Thyroid gland (tissue), 4 donors: Measurements from ENCODE around the gene RTKN. TPM values are rescaled to one million over a fixed set of nuclear protein-coding genes. Genes with fewer than 3 reads are reported as not detected.
"Not testable (repeated sequence)": the region's sequence is repeated elsewhere in the genome, so short reads cannot be mapped to it uniquely, and the experiment has no call there.

Source experiments
- DNase-seq, 2 donors: peaks; one replicate each; pipeline ENCODE4 v3.0.0-alpha.2; 2019
- H3K27ac ChIP-seq, 3 donors: fragments of 200-600 bp; sonication (generic); 1 replicate in 2 of 3; 2 replicates in 1 of 3; pipeline ENCODE4 v1.5.1; 2016 to 2019; ENCODE audit warnings: mild to moderate bottlenecking in 1 of 3, moderate library complexity in 1 of 3
- H3K27me3 ChIP-seq: fragments of 200-600 bp; sonication (generic); one replicate; pipeline ENCODE4 v1.5.1; 2019
- H3K36me3 ChIP-seq, 2 donors: fragments of 200-600 bp; sonication (generic); one replicate each; pipeline ENCODE4 v1.5.1; 2016 to 2019
- H3K4me1 ChIP-seq, 2 donors: fragments of 200-600 bp; sonication (generic); one replicate each; pipeline ENCODE4 v1.5.1; 2017 to 2019
- H3K4me3 ChIP-seq, 3 donors: fragments of 200-600 bp; sonication (generic); replicated peaks in 1 of 3; 1 replicate in 2 of 3; 2 replicates in 1 of 3; pipeline ENCODE4 v1.5.1; 2016; ENCODE audit warnings: mild to moderate bottlenecking in 1 of 3
- H3K9me3 ChIP-seq: fragments of 200-600 bp; sonication (generic); one replicate; pipeline ENCODE4 v1.5.1; 2017
- POLR2A ChIP-seq, 2 donors: fragments of 450-650 bp; IDR thresholded peaks; one replicate each; pipeline ENCODE4 v1.6.1; 2017; ENCODE audit warnings: antibody characterized with exemption in 2 of 2, mild to moderate bottlenecking in 2 of 2, moderate library complexity in 1 of 2
- WGBS, 2 donors: methylation state at CpG; one replicate each; pipeline ENCODE4 v1.1.5; 2017; 5-methylcytosine and 5-hydroxymethylcytosine counted together
- intact Hi-C: fragments of 100-400 bp; cut with DNase I; formaldehyde crosslinking; loops from one replicate; pipeline ENCODE4 v1.15.1; 2023
- total RNA-seq, 4 donors: library from RNA; depleted of rRNA; stranded (reverse); fragments of >200 nt; gene quantifications; one replicate each; pipeline ENCODE4 v1.2.3, GENCODE V29; 2016
- TF ChIP-seq, protein P1 (sequence below), 6 experiments: fragments of 200-600 bp in 3 of 6; fragments of 450-650 bp in 3 of 6; sonication (generic) in 3 of 6; IDR thresholded peaks; one replicate each; pipeline ENCODE4 v1.5.1; 2016 to 2019; ENCODE audit warnings: antibody characterized with exemption in 6 of 6, mild to moderate bottlenecking in 2 of 6, inconsistent platforms in 1 of 6, moderate library complexity in 1 of 6

RTKN gene
- total RNA-seq, 4 donors from 2014 or later, result 24.5 to 41.9 (median 35.6) TPM

DNA sequence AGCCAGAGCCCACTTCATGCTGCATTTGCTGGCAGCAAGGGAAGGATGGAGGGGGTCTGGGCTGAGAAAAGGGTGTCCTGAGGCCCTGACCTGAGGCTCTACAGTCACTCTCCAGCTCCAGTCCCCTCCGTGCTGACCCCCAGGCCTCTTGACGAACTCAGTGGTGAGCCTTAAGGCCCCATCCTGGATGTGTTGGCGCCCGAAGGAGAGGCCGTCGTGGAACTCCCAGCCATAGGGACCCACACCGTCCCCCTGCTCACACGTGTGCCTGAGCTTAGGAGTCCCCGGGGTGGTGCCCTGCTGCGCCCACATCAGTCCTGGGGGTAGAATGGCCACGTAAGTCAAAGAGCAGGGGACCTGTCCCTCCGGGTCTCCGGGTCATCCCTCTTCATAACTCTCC is 22.7 kb upstream of the RTKN start:
- WGBS, 2 donors, result 4 to 8% methylated on average over 2 to 13 of the region's 13 CpGs
- TF ChIP-seq, protein P1, sequence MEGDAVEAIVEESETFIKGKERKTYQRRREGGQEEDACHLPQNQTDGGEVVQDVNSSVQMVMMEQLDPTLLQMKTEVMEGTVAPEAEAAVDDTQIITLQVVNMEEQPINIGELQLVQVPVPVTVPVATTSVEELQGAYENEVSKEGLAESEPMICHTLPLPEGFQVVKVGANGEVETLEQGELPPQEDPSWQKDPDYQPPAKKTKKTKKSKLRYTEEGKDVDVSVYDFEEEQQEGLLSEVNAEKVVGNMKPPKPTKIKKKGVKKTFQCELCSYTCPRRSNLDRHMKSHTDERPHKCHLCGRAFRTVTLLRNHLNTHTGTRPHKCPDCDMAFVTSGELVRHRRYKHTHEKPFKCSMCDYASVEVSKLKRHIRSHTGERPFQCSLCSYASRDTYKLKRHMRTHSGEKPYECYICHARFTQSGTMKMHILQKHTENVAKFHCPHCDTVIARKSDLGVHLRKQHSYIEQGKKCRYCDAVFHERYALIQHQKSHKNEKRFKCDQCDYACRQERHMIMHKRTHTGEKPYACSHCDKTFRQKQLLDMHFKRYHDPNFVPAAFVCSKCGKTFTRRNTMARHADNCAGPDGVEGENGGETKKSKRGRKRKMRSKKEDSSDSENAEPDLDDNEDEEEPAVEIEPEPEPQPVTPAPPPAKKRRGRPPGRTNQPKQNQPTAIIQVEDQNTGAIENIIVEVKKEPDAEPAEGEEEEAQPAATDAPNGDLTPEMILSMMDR (IDR thresholded peaks at IDR 0.05), result no peak

DNA sequence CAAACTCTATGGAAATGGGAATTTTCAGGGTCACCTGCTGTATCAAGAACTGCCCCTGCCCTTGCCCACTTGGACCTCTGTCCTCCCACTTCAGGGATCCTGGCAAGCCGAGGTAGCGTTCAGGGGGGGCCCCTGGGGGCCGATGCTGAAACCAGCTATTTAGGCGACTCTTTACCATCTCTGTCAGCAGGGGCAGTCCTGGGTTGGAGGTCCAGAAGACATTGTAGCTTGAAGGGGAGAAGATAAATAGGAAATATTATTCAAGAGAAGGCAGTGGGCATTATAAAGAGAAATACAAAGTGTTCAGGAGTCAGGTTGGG is 21.0 kb upstream of the RTKN start:
- Histone ChIP-seq H3K27ac (no peak overlapping the region), H3K4me1 (peaks cover 18% of the 10 kb centered on the region in 2 donors), H3K36me3 (peaks cover 7 to 12% of the 10 kb centered on the region in 2 donors), H3K27me3 (no peaks in the 10 kb centered on the region), H3K9me3 (no peaks in the 10 kb centered on the region), H3K4me3 (no peak overlapping the region)
- no peak for DNase-seq
- intact Hi-C loops, result no loop called here
- 76 to 77% methylated on average over 4 of the region's 4 CpGs for WGBS, 2 donors
- no peak for TF ChIP-seq POLR2A (IDR thresholded peaks at IDR 0.05)
- TF ChIP-seq, protein P1 (IDR thresholded peaks at IDR 0.05), result no peak

More for the DNA sequence above, 22.7 kb upstream of the RTKN start:
- intact Hi-C loops, result no loop called here
- H3K36me3 ChIP-seq, result peaks cover 7 to 12% of the 10 kb centered on the region in 2 donors
- peak overlapping the region in 2 of 3 donors; percentile 16 to 67 for H3K27ac ChIP-seq
- no peaks in the 10 kb centered on the region for H3K9me3 ChIP-seq
- H3K4me3 ChIP-seq, result peak overlapping the region; percentile 22 to 94 (median 91)
- H3K4me1 ChIP-seq, result peaks cover 12 to 13% of the 10 kb centered on the region in 2 donors
- peak in 1 of 2 donors; percentile 8 for DNase-seq
- no peaks in the 10 kb centered on the region for H3K27me3 ChIP-seq

DNA sequence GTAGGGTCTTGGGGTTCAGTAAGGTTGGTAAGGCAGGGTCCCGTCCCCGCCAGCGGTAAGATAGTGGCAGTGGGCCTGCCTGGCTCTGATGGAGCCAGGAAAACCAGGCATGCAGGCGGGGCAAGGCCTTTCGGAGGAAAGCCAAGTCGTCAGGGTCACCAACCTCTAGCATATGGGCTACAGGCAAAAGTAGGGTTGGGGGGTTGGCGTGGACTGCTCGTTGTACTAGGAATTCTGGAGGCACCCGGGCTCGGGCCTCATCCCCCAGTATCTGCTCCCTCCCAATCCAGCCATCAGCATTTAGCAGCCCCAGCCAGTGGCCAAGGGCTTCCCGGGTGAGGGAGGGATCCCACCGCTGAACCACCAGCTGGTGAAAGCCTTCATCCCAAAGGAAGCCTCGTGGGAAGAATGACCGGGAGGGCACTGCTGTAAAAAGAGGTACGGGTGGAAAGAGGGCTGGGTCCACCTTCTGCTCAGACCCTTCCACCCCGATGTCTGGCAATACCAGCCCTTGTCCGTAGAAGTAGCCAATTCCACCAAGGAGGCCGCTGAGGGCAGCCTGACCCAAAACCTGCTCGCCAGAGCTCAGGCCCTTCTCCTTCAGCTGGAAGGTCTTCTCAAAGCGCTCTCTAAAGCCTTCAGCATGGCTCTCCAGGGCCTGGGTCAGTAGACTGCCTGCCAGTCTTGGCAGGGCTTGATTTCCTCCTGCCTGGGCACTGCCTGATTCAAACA is 20.5 kb upstream of the RTKN start:
- no peak for DNase-seq
- TF ChIP-seq POLR2A (IDR thresholded peaks at IDR 0.05), result no peak
- TF ChIP-seq, protein P1 (IDR thresholded peaks at IDR 0.05), result no peak
- Histone ChIP-seq H3K36me3 (peaks cover 7 to 12% of the 10 kb centered on the region in 2 donors), H3K9me3 (no peaks in the 10 kb centered on the region), H3K27me3 (no peaks in the 10 kb centered on the region), H3K4me1 (peaks cover 19 to 20% of the 10 kb centered on the region in 2 donors), H3K27ac (no peak overlapping the region), H3K4me3 (no peak overlapping the region)
- 92 to 94% methylated on average over 10 to 18 of the region's 20 CpGs for WGBS, 2 donors
- intact Hi-C loops, result no loop called here

DNA sequence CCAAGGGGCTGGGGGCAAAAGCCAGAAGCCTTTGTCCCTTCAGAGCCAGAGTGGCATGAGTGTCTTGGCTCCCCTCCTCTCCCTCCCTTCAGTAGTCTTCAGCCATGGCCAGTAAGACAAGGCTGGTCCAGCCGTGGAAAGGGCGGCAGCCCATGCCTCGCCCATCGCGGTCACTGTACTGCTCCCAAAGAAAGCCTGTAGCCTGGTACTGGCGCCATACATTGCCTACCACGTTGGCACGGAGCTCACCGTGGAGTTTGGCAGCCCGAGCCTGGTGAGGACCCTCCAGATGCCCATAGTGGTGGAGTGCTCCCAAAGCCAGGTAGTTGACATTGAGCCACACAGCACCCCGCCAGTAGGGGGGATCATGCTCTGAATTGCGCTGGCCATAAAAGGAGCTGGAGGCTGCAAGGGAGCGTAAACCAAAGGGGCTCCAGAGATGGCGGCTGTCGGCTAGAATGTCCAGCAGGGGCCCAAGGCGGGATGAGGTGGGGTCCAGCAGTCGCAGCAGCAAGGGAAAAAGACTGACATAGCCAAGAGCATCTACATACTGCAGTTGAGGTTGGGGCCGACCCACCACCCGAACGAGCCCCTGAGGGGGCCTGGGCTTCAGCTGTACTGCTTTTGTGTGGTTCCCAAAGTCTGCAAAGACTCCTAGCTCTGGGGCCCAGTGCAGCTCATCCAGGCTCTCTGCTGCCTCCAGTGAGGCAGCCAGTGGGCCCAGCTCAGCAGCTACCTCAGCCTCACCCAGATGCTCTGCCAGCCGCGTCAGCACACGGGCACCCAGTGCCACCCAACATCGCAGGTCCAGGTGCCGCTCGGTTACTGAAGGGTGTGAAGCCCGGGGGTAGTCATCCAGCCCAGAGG is 19.7 kb upstream of the RTKN start:
- no peak for TF ChIP-seq POLR2A (IDR thresholded peaks at IDR 0.05)
- TF ChIP-seq, protein P1 (IDR thresholded peaks at IDR 0.05), result no peak
- intact Hi-C loops, result no loop called here

DNA sequence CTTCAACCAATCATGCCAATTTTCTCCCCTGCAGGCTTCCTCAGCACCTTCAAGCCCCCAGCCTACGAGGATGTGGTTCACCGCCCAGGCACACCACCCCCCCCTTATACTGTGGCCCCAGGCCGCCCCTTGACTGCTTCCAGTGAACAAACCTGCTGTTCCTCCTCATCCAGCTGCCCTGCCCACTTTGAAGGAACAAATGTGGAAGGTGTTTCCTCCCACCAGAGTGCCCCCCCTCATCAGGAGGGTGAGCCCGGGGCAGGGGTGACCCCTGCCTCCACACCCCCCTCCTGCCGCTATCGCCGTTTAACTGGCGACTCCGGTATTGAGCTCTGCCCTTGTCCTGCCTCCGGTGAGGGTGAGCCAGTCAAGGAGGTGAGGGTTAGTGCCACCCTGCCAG is 18.4 kb upstream of the RTKN start:
- H3K27ac ChIP-seq, DNase-seq, H3K9me3 ChIP-seq, H3K27me3 ChIP-seq, intact Hi-C loops, H3K4me3 ChIP-seq: not testable (repeated sequence)
- 70 to 86% methylated on average over 9 to 10 of the region's 10 CpGs for WGBS, 2 donors
- H3K4me1 ChIP-seq, result peaks cover 31 to 38% of the 10 kb centered on the region in 2 donors
- peaks cover 7 to 12% of the 10 kb centered on the region in 2 donors for H3K36me3 ChIP-seq

More for the DNA sequence above, 19.7 kb upstream of the RTKN start:
- Histone ChIP-seq H3K27me3 (no peaks in the 10 kb centered on the region), H3K9me3 (no peaks in the 10 kb centered on the region), H3K4me1 (peaks cover 26 to 27% of the 10 kb centered on the region in 2 donors), H3K4me3 (no peak overlapping the region), H3K27ac (no peak overlapping the region), H3K36me3 (peaks cover 7 to 12% of the 10 kb centered on the region in 2 donors)
- DNase-seq, result no peak
- WGBS, 2 donors, result 89 to 96% methylated on average over 17 to 26 of the region's 27 CpGs

DNA sequence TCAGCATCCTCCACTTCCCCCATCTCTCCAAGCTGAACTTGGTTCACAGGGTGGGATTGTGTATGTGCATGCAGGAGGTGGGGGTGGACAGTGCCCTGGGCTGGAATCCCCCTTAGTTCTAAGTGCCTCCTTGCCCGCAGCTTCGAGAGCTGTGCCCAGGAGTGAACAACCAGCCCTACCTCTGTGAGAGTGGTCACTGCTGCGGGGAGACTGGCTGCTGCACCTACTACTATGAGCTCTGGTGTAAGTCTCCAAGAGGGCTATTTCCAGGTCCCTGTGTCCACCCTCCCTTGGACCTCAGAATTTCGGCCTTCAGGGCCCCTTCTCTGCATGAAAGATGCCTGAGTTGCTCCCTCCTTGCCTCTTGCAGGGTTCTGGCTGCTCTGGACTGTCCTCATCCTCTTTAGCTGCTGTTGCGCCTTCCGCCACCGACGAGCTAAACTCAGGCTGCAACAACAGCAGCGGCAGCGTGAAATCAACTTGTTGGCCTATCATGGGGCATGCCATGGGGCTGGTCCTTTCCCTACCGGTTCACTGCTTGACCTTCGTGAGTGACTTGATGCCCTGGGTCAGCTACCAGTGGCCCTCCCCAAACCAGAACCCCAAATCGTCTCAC is 17.9 kb upstream of the RTKN start:
- DNase-seq, H3K4me3 ChIP-seq, intact Hi-C loops, H3K9me3 ChIP-seq, H3K27me3 ChIP-seq, H3K27ac ChIP-seq: not testable (repeated sequence)
- Histone ChIP-seq H3K36me3 (peaks cover 7 to 12% of the 10 kb centered on the region in 2 donors), H3K4me1 (peaks cover 31 to 38% of the 10 kb centered on the region in 2 donors)
- WGBS, 2 donors, result 74 to 86% methylated on average over 10 to 13 of the region's 13 CpGs
